Endometrium (tissue), 2 donors: ENCODE data around the gene FOXO1.

Experiments used
- FAIRE-seq: peaks from 2 replicates; lab custom pipeline; 2012; peaks lifted over from hg19 to GRCh38; lab: Jason Lieb, UNC
- donor health status: control.
- donor health status: control.

The FOXO1 gene

DNA sequence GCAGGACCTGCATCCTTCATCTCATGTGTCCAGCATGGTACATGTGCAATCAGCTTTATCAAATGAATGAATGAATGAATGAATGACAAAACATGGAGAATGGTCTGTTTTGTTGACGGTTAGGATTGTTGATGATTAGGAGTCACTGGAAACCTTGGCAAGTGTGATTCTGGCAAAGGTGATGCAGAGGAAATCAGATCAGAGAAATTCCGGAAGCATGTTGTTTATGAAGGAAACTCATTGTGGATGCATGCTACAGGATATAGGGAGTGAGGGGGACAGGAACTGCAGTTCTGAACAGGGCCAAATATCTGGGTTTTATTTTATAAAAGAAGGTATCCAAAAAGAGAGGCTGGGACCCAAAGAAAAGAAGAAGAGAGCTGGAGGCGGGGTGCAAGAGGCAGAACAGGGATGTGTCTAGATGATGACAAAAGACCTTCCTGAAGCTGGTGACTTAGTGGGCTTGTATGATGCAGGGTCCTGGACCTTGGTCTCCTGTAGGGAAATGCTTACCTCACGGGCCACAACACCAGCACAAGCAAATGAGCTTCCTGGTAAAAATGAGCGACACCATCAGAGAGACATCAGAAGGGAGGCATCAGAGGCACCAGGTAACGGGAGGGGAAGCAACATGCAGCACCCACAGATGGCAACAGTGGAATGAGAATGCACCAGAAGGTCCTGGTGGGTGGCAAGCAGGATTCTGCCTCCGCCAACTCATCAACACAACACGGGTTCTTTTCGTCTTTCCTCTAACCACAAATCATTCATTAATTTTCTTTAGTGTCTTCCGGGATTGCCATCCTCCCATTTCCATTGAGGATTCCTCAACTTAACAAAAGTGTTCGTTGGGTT is 159.6 kb downstream of the FOXO1 start:
- no peak for FAIRE-seq
